ENCODE measurements around the gene IFNGR1.

GRCh38 chr6:137193256-137194070 is 25.7 kb downstream of the IFNGR1 start:
- TF ChIP-seq CTCF (IDR thresholded peaks at IDR 0.05; ENCODE audit: borderline replicate concordance, extremely low read depth, low read length, poor library complexity, severe bottlenecking) (no peak), EZH2 (IDR thresholded peaks at IDR 0.05; ENCODE audit: borderline replicate concordance, low read depth, low read length, severe bottlenecking) (no peak)

Measured in DND-41 (cell line).